NCI-H2196 (cell line): ENCODE results near the gene STIM2.

Source experiments
- DNase-seq: peaks from one replicate; lab custom pipeline; 2025; ENCODE audit not compliant: unreplicated experiment; lab: John Stamatoyannopoulos, UW

Gene STIM2

GRCh38 chr4:26999689-27000088 is 139.0 kb downstream of the STIM2 start:
- DNase-seq = no peak

GRCh38 chr4:27000122-27000521 is 139.5 kb downstream of the STIM2 start:
- DNase-seq = no peak

GRCh38 chr4:27000820-27001219 is 140.2 kb downstream of the STIM2 start:
- peak; percentile 15 for DNase-seq

GRCh38 chr4:27001398-27002164 is 140.9 kb downstream of the STIM2 start:
- no peak for DNase-seq

GRCh38 chr4:27003642-27004113 is 143.0 kb downstream of the STIM2 start:
- no peak for DNase-seq

GRCh38 chr4:27005501-27005900 is 144.9 kb downstream of the STIM2 start:
- no peak for DNase-seq

GRCh38 chr4:27005905-27006590 is 145.4 kb downstream of the STIM2 start:
- no peak for DNase-seq

- no peak for DNase-seq
These were observed 146.0 kb downstream of the STIM2 start for GRCh38 chr4:27006646-27007045.

- DNase-seq = no peak
These were observed 146.9 kb downstream of the STIM2 start for GRCh38 chr4:27007507-27007906.

- DNase-seq = no peak
These were observed 148.0 kb downstream of the STIM2 start for GRCh38 chr4:27008679-27009078.

GRCh38 chr4:27009539-27009938 is 148.9 kb downstream of the STIM2 start:
- DNase-seq = no peak

GRCh38 chr4:27010334-27010940 is 149.8 kb downstream of the STIM2 start:
- peak; percentile 62 for DNase-seq

- no peak for DNase-seq
These were observed 150.8 kb downstream of the STIM2 start for GRCh38 chr4:27011401-27011800.

GRCh38 chr4:27013012-27013411 is 152.4 kb downstream of the STIM2 start:
- DNase-seq = no peak

- no peak for DNase-seq
These were observed 155.9 kb downstream of the STIM2 start for GRCh38 chr4:27016551-27016950.

GRCh38 chr4:27017623-27018022 is 157.0 kb downstream of the STIM2 start:
- no peak for DNase-seq

GRCh38 chr4:27018076-27018475 is 157.4 kb downstream of the STIM2 start:
- DNase-seq = no peak

GRCh38 chr4:27018910-27019309 is 158.3 kb downstream of the STIM2 start:
- no peak for DNase-seq

GRCh38 chr4:27019766-27020165 is 159.1 kb downstream of the STIM2 start:
- no peak for DNase-seq

- no peak for DNase-seq
These were observed 159.6 kb downstream of the STIM2 start for GRCh38 chr4:27020203-27020602.

GRCh38 chr4:27020603-27021002 is 160.0 kb downstream of the STIM2 start:
- no peak for DNase-seq

GRCh38 chr4:27022963-27023362 is 162.3 kb downstream of the STIM2 start:
- DNase-seq = no peak
